HepG2 (cell line): ENCODE data around the gene ACOX3. TPM values are rescaled to one million over a fixed set of nuclear protein-coding genes. Genes with fewer than 3 reads are reported as not detected.

Source experiments
- AGO1 ChIP-seq: fragments of 200-400 bp; formaldehyde crosslinking; IDR thresholded peaks from 2 replicates; pipeline ENCODE4 v1.6.1; 2017; ENCODE audit warnings: mild to moderate bottlenecking, low read depth, low read length, moderate library complexity; ENCODE audit not compliant: poor library complexity, severe bottlenecking
- ARHGAP35 ChIP-seq: sonication (generic); formaldehyde crosslinking; IDR thresholded peaks from 2 replicates; pipeline ENCODE4 v1.9.0; 2022; ENCODE audit warnings: mild to moderate bottlenecking, inconsistent platforms, moderate library complexity, missing genetic modification reagents, borderline replicate concordance
- CREB1 ChIP-seq, 2 experiments: fragments of 450-650 bp in 1 of 2; IDR thresholded peaks; 2 replicates each; pipeline ENCODE4 v1.6.1; 2016 to 2017; ENCODE audit warnings: control low read depth in 1 of 2, mild to moderate bottlenecking in 1 of 2, missing compliant biosample characterization in 1 of 2, missing genetic modification characterization in 1 of 2
- ETV6 ChIP-seq: sonication (generic); formaldehyde crosslinking; conservative IDR thresholded peaks from 2 replicates; pipeline ENCODE4 v1.4.0; 2020; ENCODE audit warnings: missing genetic modification reagents
- FOSL2 ChIP-seq: sonication (generic); formaldehyde crosslinking; IDR thresholded peaks from 2 replicates; pipeline ENCODE4 v1.4.0; 2020; ENCODE audit warnings: missing genetic modification reagents
- FOXK1 ChIP-seq: sonication (generic); formaldehyde crosslinking; IDR thresholded peaks from 2 replicates; pipeline ENCODE4 v1.4.0; 2020; ENCODE audit warnings: low read depth, missing genetic modification reagents, borderline replicate concordance
- GATA4 ChIP-seq: sonication (generic); IDR thresholded peaks from 2 replicates; pipeline ENCODE4 v1.6.1; 2016; ENCODE audit warnings: antibody characterized with exemption, low read depth, borderline replicate concordance
- HNRNPUL1 ChIP-seq: fragments of 200-400 bp; formaldehyde crosslinking; IDR thresholded peaks from 2 replicates; pipeline ENCODE4 v1.6.1; 2017; ENCODE audit warnings: low read depth, mild to moderate bottlenecking, low read length, moderate library complexity
- IKZF1 ChIP-seq: fragments of 450-650 bp; IDR thresholded peaks from 2 replicates; pipeline ENCODE4 v1.7.1; 2016
- MXD1 ChIP-seq: sonication (generic); formaldehyde crosslinking; IDR thresholded peaks from 2 replicates; pipeline ENCODE4 v1.4.0; 2020; ENCODE audit warnings: mild to moderate bottlenecking, missing genetic modification reagents
- MYPOP ChIP-seq: sonication (generic); formaldehyde crosslinking; IDR thresholded peaks from 2 replicates; pipeline ENCODE4 v1.8.1; 2023; ENCODE audit warnings: mild to moderate bottlenecking, moderate library complexity, missing genetic modification reagents
- NRL ChIP-seq: sonication (generic); formaldehyde crosslinking; IDR thresholded peaks from 2 replicates; pipeline ENCODE4 v1.5.0; 2020; ENCODE audit warnings: missing genetic modification reagents, mild to moderate bottlenecking, moderate library complexity, borderline replicate concordance
- PRPF4 ChIP-seq: fragments of 200-400 bp; formaldehyde crosslinking; IDR thresholded peaks from 2 replicates; pipeline ENCODE4 v1.6.1; 2016; ENCODE audit warnings: low read length, low read depth; ENCODE audit not compliant: poor library complexity, severe bottlenecking
- PTBP1 ChIP-seq: fragments of 200-400 bp; formaldehyde crosslinking; IDR thresholded peaks from 2 replicates; pipeline ENCODE4 v1.6.1; 2018; ENCODE audit warnings: low read length, low read depth; ENCODE audit not compliant: poor library complexity, severe bottlenecking
- RBM39 ChIP-seq: fragments of 200-400 bp; formaldehyde crosslinking; IDR thresholded peaks from one replicate; pipeline ENCODE4 v1.6.1; 2018; ENCODE audit warnings: antibody characterized with exemption, mild to moderate bottlenecking, low read depth, low read length; ENCODE audit not compliant: poor library complexity, severe bottlenecking
- RFX3 ChIP-seq: IDR thresholded peaks from 2 replicates; pipeline ENCODE4 v1.6.1; 2016; ENCODE audit warnings: missing biosample characterization, missing genetic modification reagents
- THAP7 ChIP-seq: sonication (generic); formaldehyde crosslinking; IDR thresholded peaks from 2 replicates; pipeline ENCODE4 v1.8.1; 2023; ENCODE audit warnings: mild to moderate bottlenecking, missing genetic modification reagents
- THRA ChIP-seq: sonication (generic); formaldehyde crosslinking; IDR thresholded peaks from 2 replicates; pipeline ENCODE4 v1.4.0; 2020; ENCODE audit warnings: missing genetic modification reagents, borderline replicate concordance
- ZNF143 ChIP-seq: sonication (generic); formaldehyde crosslinking; IDR thresholded peaks from 2 replicates; pipeline ENCODE4 v1.4.0; 2020; ENCODE audit warnings: missing genetic modification reagents
- ZNF329 ChIP-seq: sonication (generic); formaldehyde crosslinking; IDR thresholded peaks from 2 replicates; pipeline ENCODE4 v1.9.0; 2021; ENCODE audit warnings: low read depth, mild to moderate bottlenecking, missing genetic modification reagents
- ZNF34 ChIP-seq: sonication (generic); formaldehyde crosslinking; IDR thresholded peaks from 2 replicates; pipeline ENCODE4 v1.4.0; 2020; ENCODE audit warnings: mild to moderate bottlenecking, missing genetic modification reagents, borderline replicate concordance
- polyA plus RNA-seq, 8 experiments: library from polyadenylated mRNA; depleted of rRNA in 3 of 8; stranded (reverse) in 7 of 8; unstranded in 1 of 8; fragments of >200 nt; fragmentation: Illumina TruSeq in 4 of 8; extraction: Trizol in 4 of 8; gene quantifications; 2 replicates each; pipeline versions ENCODE4 v1.2.1 to v1.2.3, GENCODE V29; 2011 to 2016; ENCODE audit warnings: low read depth in 4 of 8, missing spikeins in 1 of 8, mixed read lengths in 1 of 8; ENCODE audit not compliant: insufficient read depth in 1 of 8
- total RNA-seq, 5 experiments: library from RNA; depleted of rRNA; stranded (reverse); fragments of >200 nt; fragmentation: Illumina TruSeq; extraction: Trizol; gene quantifications; 2 replicates each; pipeline ENCODE4 v1.2.3, GENCODE V29; 2016; ENCODE audit warnings: low read depth in 1 of 5
- TF ChIP-seq, protein P1 (sequence below): fragments of 450-650 bp; IDR thresholded peaks from 2 replicates; pipeline ENCODE4 v1.6.1; 2017; ENCODE audit warnings: mild to moderate bottlenecking

ACOX3 gene
- total and polyA plus RNA-seq, 2 of the 13 experiments (the other 11 are each of a cell fraction or from before 2014, with no cell fraction given): 4.2 to 17.8 TPM

- peak; percentile 87 for TF ChIP-seq MXD1 (CRISPR knock-in tag)
- no peak for TF ChIP-seq ZNF34 (CRISPR knock-in tag)
- TF ChIP-seq PRPF4: no peak
- TF ChIP-seq FOSL2 (CRISPR knock-in tag): peak; percentile 48; the same call in 1 of the 2 replicates
- TF ChIP-seq HNRNPUL1: no peak; the same call in 1 of the 2 replicates
- TF ChIP-seq, protein P1, sequence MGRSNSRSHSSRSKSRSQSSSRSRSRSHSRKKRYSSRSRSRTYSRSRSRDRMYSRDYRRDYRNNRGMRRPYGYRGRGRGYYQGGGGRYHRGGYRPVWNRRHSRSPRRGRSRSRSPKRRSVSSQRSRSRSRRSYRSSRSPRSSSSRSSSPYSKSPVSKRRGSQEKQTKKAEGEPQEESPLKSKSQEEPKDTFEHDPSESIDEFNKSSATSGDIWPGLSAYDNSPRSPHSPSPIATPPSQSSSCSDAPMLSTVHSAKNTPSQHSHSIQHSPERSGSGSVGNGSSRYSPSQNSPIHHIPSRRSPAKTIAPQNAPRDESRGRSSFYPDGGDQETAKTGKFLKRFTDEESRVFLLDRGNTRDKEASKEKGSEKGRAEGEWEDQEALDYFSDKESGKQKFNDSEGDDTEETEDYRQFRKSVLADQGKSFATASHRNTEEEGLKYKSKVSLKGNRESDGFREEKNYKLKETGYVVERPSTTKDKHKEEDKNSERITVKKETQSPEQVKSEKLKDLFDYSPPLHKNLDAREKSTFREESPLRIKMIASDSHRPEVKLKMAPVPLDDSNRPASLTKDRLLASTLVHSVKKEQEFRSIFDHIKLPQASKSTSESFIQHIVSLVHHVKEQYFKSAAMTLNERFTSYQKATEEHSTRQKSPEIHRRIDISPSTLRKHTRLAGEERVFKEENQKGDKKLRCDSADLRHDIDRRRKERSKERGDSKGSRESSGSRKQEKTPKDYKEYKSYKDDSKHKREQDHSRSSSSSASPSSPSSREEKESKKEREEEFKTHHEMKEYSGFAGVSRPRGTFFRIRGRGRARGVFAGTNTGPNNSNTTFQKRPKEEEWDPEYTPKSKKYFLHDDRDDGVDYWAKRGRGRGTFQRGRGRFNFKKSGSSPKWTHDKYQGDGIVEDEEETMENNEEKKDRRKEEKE: no peak
- TF ChIP-seq CREB1 (IDR thresholded peaks at IDR 0.05): peak; percentile 99
- TF ChIP-seq CREB1 (CRISPR knock-in tag; IDR thresholded peaks at IDR 0.05): peak; percentile 98
- peak; percentile 99 for TF ChIP-seq RFX3 (CRISPR knock-in tag)
- peak; percentile 42; the same call in 1 of the 2 replicates for TF ChIP-seq ZNF329 (CRISPR knock-in tag)
- no peak for TF ChIP-seq GATA4
- 0 out of 2 replicates have a peak, but pooled peaks have one; percentile 21 for TF ChIP-seq THAP7 (CRISPR knock-in tag)
- TF ChIP-seq ETV6: no peak
- TF ChIP-seq MYPOP (CRISPR knock-in tag): no peak; the same call in 1 of the 2 replicates
- TF ChIP-seq RBM39: peak; percentile 22
- TF ChIP-seq ZNF143: no peak
- TF ChIP-seq FOXK1 (CRISPR knock-in tag): peak; percentile 84; the same call in 1 of the 2 replicates
- TF ChIP-seq NRL: peak; percentile 80; the same call in 1 of the 2 replicates
- no peak; the same call in 1 of the 2 replicates for TF ChIP-seq THRA
- TF ChIP-seq AGO1: peak; percentile 85
- peak; percentile 22 for TF ChIP-seq PTBP1
- TF ChIP-seq ARHGAP35 (CRISPR knock-in tag): no peak; the same call in 1 of the 2 replicates
- no peak for TF ChIP-seq IKZF1
Measured at GRCh38 chr4:8428288-8429097, 12.0 kb downstream of the ACOX3 start (continued).
